ENCODE results near the gene ARHGEF2.

- TF ChIP-seq EZH2phosphoT487 (IDR thresholded peaks at IDR 0.05; ENCODE audit: insufficient read depth, low read depth) (no peak), EZH2 (IDR thresholded peaks at IDR 0.05; ENCODE audit: insufficient read depth, poor library complexity, severe bottlenecking) (no peak)
These were observed 37.8 kb downstream of the ARHGEF2 start for GRCh38 chr1:155940482-155940992.

Data from GM23248 (cell line).